ENCODE measurements around the gene ZBTB38. TPM values are rescaled to one million over a fixed set of nuclear protein-coding genes. Genes with fewer than 3 reads are reported as not detected.

Gene ZBTB38
- total RNA-seq, 2 experiments from 2014 or later, result 27.8 to 29.6 TPM

GRCh38 chr3:141390747-141391146 is 22.4 kb downstream of the ZBTB38 start:
- ATAC-seq (no peak), DNase-seq (no peak)
- Mint-ChIP-seq H3K27me3 (ENCODE audit: low read depth) (peaks cover 18% of the 10 kb centered on the region), H3K4me1 (ENCODE audit: low read depth) (peaks cover 13% of the 10 kb centered on the region), H3K36me3 (ENCODE audit: low read depth) (no peaks in the 10 kb centered on the region), H3K9me3 (ENCODE audit: insufficient read depth) (no peaks in the 10 kb centered on the region), H3K4me3 (no peak overlapping the region), H3K27ac (no peak overlapping the region)
- ChIA-PET CTCF (interaction anchor here (0.9 kb wide), 2 partner anchors 11 to 64 kb away, joined by 3 read pairs; no protein-coding TSS in a partner anchor), POLR2A (no interaction called here)

- no peak for ATAC-seq
- H3K36me3 Mint-ChIP-seq (ENCODE audit: low read depth), result no peaks in the 10 kb centered on the region
- peaks cover 14% of the 10 kb centered on the region for H3K27me3 Mint-ChIP-seq (ENCODE audit: low read depth)
- ChIA-PET CTCF (interaction anchor here (0.9 to 1.1 kb wide), 2 partner anchors 8 to 12 kb away, joined by 3 to 4 read pairs; no protein-coding TSS in a partner anchor), POLR2A (no interaction called here)
- DNase-seq, result no peak
- H3K4me1 Mint-ChIP-seq (ENCODE audit: low read depth), result peaks cover 13% of the 10 kb centered on the region
- no peaks in the 10 kb centered on the region for H3K9me3 Mint-ChIP-seq (ENCODE audit: insufficient read depth)
- H3K4me3 Mint-ChIP-seq, result no peak overlapping the region
- H3K27ac Mint-ChIP-seq, result no peak overlapping the region
Measured at GRCh38 chr3:141391298-141391990, 23.1 kb downstream of the ZBTB38 start.

- no peak overlapping the region for H3K27ac Mint-ChIP-seq
Measured at GRCh38 chr3:141391991-141392316, 23.6 kb downstream of the ZBTB38 start.

GRCh38 chr3:141392416-141392815 is 24.1 kb downstream of the ZBTB38 start:
- peaks cover 9% of the 10 kb centered on the region for H3K27me3 Mint-ChIP-seq (ENCODE audit: low read depth)
- H3K4me1 Mint-ChIP-seq (ENCODE audit: low read depth), result peaks cover 13% of the 10 kb centered on the region
- ChIA-PET POLR2A (no interaction called here), CTCF (interaction anchor here (1.1 kb wide), 1 partner anchor 9 kb away, joined by 4 read pairs; no protein-coding TSS in a partner anchor)
- peaks cover 4% of the 10 kb centered on the region for H3K9me3 Mint-ChIP-seq (ENCODE audit: insufficient read depth)
- no peak for DNase-seq
- ATAC-seq, result no peak
- H3K27ac Mint-ChIP-seq, result no peak overlapping the region
- no peak overlapping the region for H3K4me3 Mint-ChIP-seq
- H3K36me3 Mint-ChIP-seq (ENCODE audit: low read depth), result peaks cover 4% of the 10 kb centered on the region

More at GRCh38 chr3:141391991-141392316, 23.6 kb downstream of the ZBTB38 start:
- DNase-seq, result no peak
- no peak for ATAC-seq
- Mint-ChIP-seq H3K27me3 (ENCODE audit: low read depth) (peaks cover 9% of the 10 kb centered on the region), H3K4me3 (no peak overlapping the region), H3K36me3 (ENCODE audit: low read depth) (peaks cover under 1% of the 10 kb centered on the region), H3K9me3 (ENCODE audit: insufficient read depth) (no peaks in the 10 kb centered on the region), H3K4me1 (ENCODE audit: low read depth) (peaks cover 13% of the 10 kb centered on the region)
- ChIA-PET POLR2A (no interaction called here), CTCF (interaction anchor here (1.1 kb wide), 1 partner anchor 9 kb away, joined by 4 read pairs; no protein-coding TSS in a partner anchor)

- ChIA-PET POLR2A (no interaction called here), CTCF (interaction anchor here (0.9 kb wide), 1 partner anchor 33 kb away, joined by 3 read pairs; no protein-coding TSS in a partner anchor)
- peaks cover 13% of the 10 kb centered on the region for H3K4me1 Mint-ChIP-seq (ENCODE audit: low read depth)
- no peak overlapping the region for H3K4me3 Mint-ChIP-seq
- peaks cover 5% of the 10 kb centered on the region for H3K36me3 Mint-ChIP-seq (ENCODE audit: low read depth)
- H3K27ac Mint-ChIP-seq, result no peak overlapping the region
- DNase-seq (no peak), ATAC-seq (no peak)
- H3K27me3 Mint-ChIP-seq (ENCODE audit: low read depth), result peaks cover 7% of the 10 kb centered on the region
- H3K9me3 Mint-ChIP-seq (ENCODE audit: insufficient read depth), result peaks cover 7% of the 10 kb centered on the region
Measured at GRCh38 chr3:141392897-141393734, 24.8 kb downstream of the ZBTB38 start.

- H3K27me3 Mint-ChIP-seq (ENCODE audit: low read depth), result peaks cover 7% of the 10 kb centered on the region
- CTCF ChIA-PET, result interaction anchor here (0.9 kb wide), 1 partner anchor 33 kb away, joined by 3 read pairs; no protein-coding TSS in a partner anchor
- ATAC-seq (no peak), DNase-seq (no peak)
- no peak overlapping the region for H3K27ac Mint-ChIP-seq
- H3K9me3 Mint-ChIP-seq (ENCODE audit: insufficient read depth), result peaks cover 7% of the 10 kb centered on the region
- POLR2A ChIA-PET, result no interaction called here
- H3K36me3 Mint-ChIP-seq (ENCODE audit: low read depth), result peaks cover 5% of the 10 kb centered on the region
- peaks cover 11% of the 10 kb centered on the region for H3K4me1 Mint-ChIP-seq (ENCODE audit: low read depth)
- H3K4me3 Mint-ChIP-seq, result no peak overlapping the region
Measured at GRCh38 chr3:141393735-141394076, 25.4 kb downstream of the ZBTB38 start.

- no peak overlapping the region for H3K4me3 Mint-ChIP-seq
- H3K36me3 Mint-ChIP-seq (ENCODE audit: low read depth), result peaks cover 5% of the 10 kb centered on the region
- no peak for DNase-seq
- H3K27ac Mint-ChIP-seq, result no peak overlapping the region
- peaks cover 8% of the 10 kb centered on the region for H3K4me1 Mint-ChIP-seq (ENCODE audit: low read depth)
- ATAC-seq, result no peak
- ChIA-PET POLR2A (no interaction called here), CTCF (interaction anchor here (1.0 kb wide), 1 partner anchor 34 kb away, joined by 3 read pairs; no protein-coding TSS in a partner anchor)
- peaks cover 7% of the 10 kb centered on the region for H3K27me3 Mint-ChIP-seq (ENCODE audit: low read depth)
- peaks cover 7% of the 10 kb centered on the region for H3K9me3 Mint-ChIP-seq (ENCODE audit: insufficient read depth)
Measured at GRCh38 chr3:141394560-141394959, 26.3 kb downstream of the ZBTB38 start.

- POLR2A ChIA-PET, result no interaction called here
- CTCF ChIA-PET, result interaction anchor here (1.0 kb wide), 1 partner anchor 34 kb away, joined by 3 read pairs; no protein-coding TSS in a partner anchor
- H3K4me3 Mint-ChIP-seq, result no peak overlapping the region
Measured at GRCh38 chr3:141395005-141395589, 26.8 kb downstream of the ZBTB38 start.

GRCh38 chr3:141397996-141398395 is 29.7 kb downstream of the ZBTB38 start:
- Mint-ChIP-seq H3K27me3 (ENCODE audit: low read depth) (no peaks in the 10 kb centered on the region), H3K4me3 (no peak overlapping the region), H3K27ac (no peak overlapping the region), H3K9me3 (ENCODE audit: insufficient read depth) (peaks cover 7% of the 10 kb centered on the region), H3K4me1 (ENCODE audit: low read depth) (peaks cover 16% of the 10 kb centered on the region), H3K36me3 (ENCODE audit: low read depth) (peaks cover 5% of the 10 kb centered on the region)
- ATAC-seq (no peak), DNase-seq (no peak)
- CTCF ChIA-PET, result interaction anchor here (0.8 to 1.4 kb wide), 3 partner anchors 13 to 43 kb away, joined by 3 to 4 read pairs (median 3); no protein-coding TSS in a partner anchor
- POLR2A ChIA-PET, result interaction anchor here (1.0 to 1.3 kb wide), 2 partner anchors 14 to 55 kb away, joined by 3 to 4 read pairs; no protein-coding TSS in a partner anchor

More at GRCh38 chr3:141395005-141395589, 26.8 kb downstream of the ZBTB38 start:
- Mint-ChIP-seq H3K27me3 (ENCODE audit: low read depth) (peaks cover 7% of the 10 kb centered on the region), H3K27ac (no peak overlapping the region), H3K4me1 (ENCODE audit: low read depth) (peaks cover 10% of the 10 kb centered on the region), H3K9me3 (ENCODE audit: insufficient read depth) (peaks cover 7% of the 10 kb centered on the region), H3K36me3 (ENCODE audit: low read depth) (peaks cover 5% of the 10 kb centered on the region)
- no peak for ATAC-seq
- no peak for DNase-seq

GRCh38 chr3:141399200-141399599 is 30.9 kb downstream of the ZBTB38 start:
- Mint-ChIP-seq H3K36me3 (ENCODE audit: low read depth) (peaks cover 11% of the 10 kb centered on the region), H3K27me3 (ENCODE audit: low read depth) (no peaks in the 10 kb centered on the region), H3K9me3 (ENCODE audit: insufficient read depth) (peaks cover 7% of the 10 kb centered on the region), H3K4me1 (ENCODE audit: low read depth) (peaks cover 25% of the 10 kb centered on the region), H3K4me3 (no peak overlapping the region), H3K27ac (no peak overlapping the region)
- POLR2A ChIA-PET, result no interaction called here
- DNase-seq (no peak), ATAC-seq (no peak)
- CTCF ChIA-PET, result no interaction called here

- POLR2A ChIA-PET, result interaction anchor here (1.0 to 1.2 kb wide), 2 partner anchors 11 to 88 kb away, joined by 3 to 4 read pairs; no protein-coding TSS in a partner anchor
- Mint-ChIP-seq H3K36me3 (ENCODE audit: low read depth) (peaks cover 22% of the 10 kb centered on the region), H3K4me3 (no peak overlapping the region), H3K27me3 (ENCODE audit: low read depth) (no peaks in the 10 kb centered on the region), H3K9me3 (ENCODE audit: insufficient read depth) (peaks cover 7% of the 10 kb centered on the region), H3K4me1 (ENCODE audit: low read depth) (peaks cover 29% of the 10 kb centered on the region), H3K27ac (no peak overlapping the region)
- ATAC-seq (no peak), DNase-seq (no peak)
- CTCF ChIA-PET, result interaction anchor here (0.6 to 1.8 kb wide), 10 partner anchors 12 to 169 kb away, joined by 3 to 8 read pairs (median 5); partner anchors contain the start of gene PXYLP1
Measured at GRCh38 chr3:141400073-141400971, 32.0 kb downstream of the ZBTB38 start.

Measured in activated CD8-positive, alpha-beta T cell treated with anti-CD3 and anti-CD28 coated beads, Interleukin-2, amount 10 ng/mL, durations not matched to agents 7 days and 5 days (primary cell).